C4-2B (cell line): ENCODE data around the gene STIM1.
"Not testable (repeated sequence)": the region's sequence is repeated elsewhere in the genome, so short reads cannot be mapped to it uniquely, and the experiment has no call there.

Experiments used
- H3K27ac ChIP-seq: fragments of 450-650 bp; 2 replicates; pipeline ENCODE4 v1.5.1; 2017
- ZFX ChIP-seq: fragments of 450-650 bp; IDR thresholded peaks from 2 replicates; pipeline ENCODE4 v1.6.1; 2017
- TF ChIP-seq, protein P1 (sequence below): fragments of 450-650 bp; conservative IDR thresholded peaks from 2 replicates; pipeline ENCODE4 v1.5.1; 2017; ENCODE audit warnings: mild to moderate bottlenecking

STIM1 gene

DNA sequence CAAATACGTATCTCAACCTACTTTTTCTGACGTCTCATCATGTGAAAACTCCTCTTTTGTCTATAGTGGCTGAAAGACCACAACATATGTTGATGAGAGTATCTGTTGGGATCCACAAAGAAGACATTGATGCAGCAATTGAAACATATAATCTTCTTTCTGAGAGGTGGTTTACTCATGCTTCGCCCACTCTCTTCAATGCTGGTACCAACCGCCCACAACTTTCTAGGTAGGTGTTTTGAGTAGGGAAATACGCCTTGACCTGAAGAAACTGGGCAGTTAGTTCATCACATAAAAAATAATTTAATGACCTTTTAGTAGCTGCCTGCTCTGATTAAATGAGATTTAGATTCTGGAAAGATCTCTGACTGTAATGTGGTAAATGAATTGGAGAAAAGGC, 256.4 kb downstream of the STIM1 start:
- H3K27ac ChIP-seq: no peak overlapping the region
- TF ChIP-seq, protein P1, sequence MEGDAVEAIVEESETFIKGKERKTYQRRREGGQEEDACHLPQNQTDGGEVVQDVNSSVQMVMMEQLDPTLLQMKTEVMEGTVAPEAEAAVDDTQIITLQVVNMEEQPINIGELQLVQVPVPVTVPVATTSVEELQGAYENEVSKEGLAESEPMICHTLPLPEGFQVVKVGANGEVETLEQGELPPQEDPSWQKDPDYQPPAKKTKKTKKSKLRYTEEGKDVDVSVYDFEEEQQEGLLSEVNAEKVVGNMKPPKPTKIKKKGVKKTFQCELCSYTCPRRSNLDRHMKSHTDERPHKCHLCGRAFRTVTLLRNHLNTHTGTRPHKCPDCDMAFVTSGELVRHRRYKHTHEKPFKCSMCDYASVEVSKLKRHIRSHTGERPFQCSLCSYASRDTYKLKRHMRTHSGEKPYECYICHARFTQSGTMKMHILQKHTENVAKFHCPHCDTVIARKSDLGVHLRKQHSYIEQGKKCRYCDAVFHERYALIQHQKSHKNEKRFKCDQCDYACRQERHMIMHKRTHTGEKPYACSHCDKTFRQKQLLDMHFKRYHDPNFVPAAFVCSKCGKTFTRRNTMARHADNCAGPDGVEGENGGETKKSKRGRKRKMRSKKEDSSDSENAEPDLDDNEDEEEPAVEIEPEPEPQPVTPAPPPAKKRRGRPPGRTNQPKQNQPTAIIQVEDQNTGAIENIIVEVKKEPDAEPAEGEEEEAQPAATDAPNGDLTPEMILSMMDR: no peak
- no peak for TF ChIP-seq ZFX

GRCh38 chr11:4115128-4115527, 259.7 kb downstream of the STIM1 start:
- H3K27ac ChIP-seq: no peak overlapping the region
- TF ChIP-seq, protein P1: no peak
- TF ChIP-seq ZFX: no peak

- no peak overlapping the region for H3K27ac ChIP-seq
- no peak for TF ChIP-seq ZFX
- TF ChIP-seq, protein P1: no peak
Measured at GRCh38 chr11:4118107-4118506, 262.6 kb downstream of the STIM1 start.

- no peak overlapping the region for H3K27ac ChIP-seq
- no peak for TF ChIP-seq ZFX
- TF ChIP-seq, protein P1: no peak
Measured at GRCh38 chr11:4123218-4123617, 267.8 kb downstream of the STIM1 start.

DNA sequence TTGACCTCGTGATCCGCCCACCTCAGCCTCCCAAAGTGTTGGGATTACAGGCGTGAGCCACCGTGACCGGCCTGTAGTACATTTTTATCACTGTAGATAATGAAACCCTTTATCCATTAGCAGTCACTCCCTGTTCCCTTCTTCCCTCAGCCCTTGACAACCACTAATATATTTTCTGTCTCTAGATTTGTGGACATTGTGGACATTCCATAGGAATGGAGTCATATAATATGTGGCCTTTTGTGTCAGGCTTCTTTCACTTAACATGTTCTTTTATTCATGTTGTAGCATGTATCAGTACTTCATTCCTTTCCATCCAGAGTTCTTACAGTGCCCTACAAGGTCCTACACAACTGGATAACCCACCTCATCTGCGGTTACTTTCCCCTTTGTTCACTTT, 269.7 kb downstream of the STIM1 start:
- H3K27ac ChIP-seq: no peak overlapping the region
- TF ChIP-seq, protein P1: no peak
- no peak for TF ChIP-seq ZFX

- no peak overlapping the region for H3K27ac ChIP-seq
- TF ChIP-seq, protein P1: no peak
- TF ChIP-seq ZFX: no peak
Measured at GRCh38 chr11:4127357-4127756, 271.9 kb downstream of the STIM1 start.

- H3K27ac ChIP-seq: not testable (repeated sequence)
Measured at GRCh38 chr11:4130219-4130618, 274.8 kb downstream of the STIM1 start.

- H3K27ac ChIP-seq: no peak overlapping the region
- no peak for TF ChIP-seq ZFX
- TF ChIP-seq, protein P1: no peak
Measured at GRCh38 chr11:4134806-4135205, 279.3 kb downstream of the STIM1 start.
